ENCODE measurements around the gene NELFE. TPM values are rescaled to one million over a fixed set of nuclear protein-coding genes. Genes with fewer than 3 reads are reported as not detected.

NELFE gene
- total RNA-seq, 1 experiment from 2014 or later = 134 TPM

DNA sequence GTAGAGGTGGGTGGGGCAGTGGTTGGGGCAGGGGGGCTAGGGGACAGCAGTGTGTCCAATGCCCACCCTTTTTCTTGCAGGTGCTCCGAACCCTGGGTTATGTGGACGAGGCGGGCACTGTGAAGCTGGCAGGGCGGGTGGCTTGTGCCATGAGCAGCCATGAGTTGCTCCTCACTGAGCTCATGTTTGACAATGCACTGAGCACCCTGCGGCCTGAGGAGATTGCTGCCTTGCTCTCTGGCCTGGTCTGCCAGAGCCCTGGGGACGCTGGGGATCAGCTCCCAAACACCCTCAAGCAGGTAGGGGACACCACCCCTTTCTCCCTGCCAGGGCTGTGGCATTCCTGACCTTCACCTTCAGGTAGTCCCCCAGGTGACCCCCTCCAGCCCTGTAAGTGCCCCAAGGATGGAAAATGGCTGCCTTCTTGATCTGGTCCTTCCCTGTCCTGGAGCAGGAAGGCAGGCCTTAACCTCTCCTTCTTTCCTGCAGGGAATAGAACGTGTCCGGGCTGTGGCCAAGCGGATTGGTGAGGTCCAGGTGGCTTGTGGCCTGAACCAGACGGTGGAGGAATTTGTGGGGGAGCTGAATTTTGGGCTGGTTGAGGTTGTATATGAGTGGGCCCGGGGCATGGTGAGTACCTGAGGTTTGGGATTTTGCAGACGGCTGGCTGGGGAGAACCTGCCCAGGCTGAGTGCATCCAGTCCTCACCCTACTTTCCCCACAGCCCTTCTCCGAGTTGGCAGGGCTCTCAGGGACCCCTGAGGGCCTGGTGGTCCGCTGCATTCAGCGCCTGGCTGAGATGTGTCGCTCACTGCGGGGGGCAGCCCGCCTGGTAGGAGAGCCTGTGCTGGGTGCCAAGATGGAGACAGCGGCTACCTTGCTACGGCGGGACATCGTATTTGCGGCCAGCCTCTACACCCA, 10.3 kb upstream of the NELFE start:
- Histone ChIP-seq H3K4me3 (no peak overlapping the region), H3K9me3 (replicated peaks) (no peaks in the 10 kb centered on the region), H3K36me3 (peaks cover 78% of the 10 kb centered on the region), H3K27me3 (replicated peaks) (no peaks in the 10 kb centered on the region), H3K27ac (no peak overlapping the region), H3K4me1 (replicated peaks) (peaks cover 23% of the 10 kb centered on the region)
- DNase-seq (ENCODE audit: low read depth in 1 of 2, low spot score in 2 of 2) = no peak

DNA sequence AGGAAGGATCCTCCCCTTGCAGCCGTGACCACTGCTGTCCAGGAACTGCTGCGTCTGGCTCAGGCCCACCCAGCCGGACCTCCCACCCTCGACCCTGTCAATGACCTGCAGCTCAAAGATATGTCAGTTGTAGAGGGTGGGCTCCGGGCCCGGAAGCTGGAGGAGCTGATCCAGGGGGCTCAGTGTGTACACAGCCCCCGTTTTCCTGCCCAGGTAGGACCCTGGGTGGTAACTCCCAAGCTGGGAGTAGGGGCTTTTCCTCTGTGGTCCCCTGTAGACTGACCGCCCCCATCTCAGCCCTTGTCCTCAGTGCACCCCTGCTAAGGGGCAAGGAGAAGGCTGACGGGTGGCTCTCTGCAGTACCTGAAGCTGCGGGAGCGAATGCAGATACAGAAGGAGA, 9.6 kb upstream of the NELFE start:
- Histone ChIP-seq H3K4me1 (replicated peaks) (peaks cover 20% of the 10 kb centered on the region), H3K36me3 (peaks cover 85% of the 10 kb centered on the region), H3K9me3 (replicated peaks) (no peaks in the 10 kb centered on the region), H3K4me3 (no peak overlapping the region), H3K27me3 (replicated peaks) (no peaks in the 10 kb centered on the region), H3K27ac (no peak overlapping the region)
- no peak for DNase-seq (ENCODE audit: low read depth in 1 of 2, low spot score in 2 of 2)

DNA sequence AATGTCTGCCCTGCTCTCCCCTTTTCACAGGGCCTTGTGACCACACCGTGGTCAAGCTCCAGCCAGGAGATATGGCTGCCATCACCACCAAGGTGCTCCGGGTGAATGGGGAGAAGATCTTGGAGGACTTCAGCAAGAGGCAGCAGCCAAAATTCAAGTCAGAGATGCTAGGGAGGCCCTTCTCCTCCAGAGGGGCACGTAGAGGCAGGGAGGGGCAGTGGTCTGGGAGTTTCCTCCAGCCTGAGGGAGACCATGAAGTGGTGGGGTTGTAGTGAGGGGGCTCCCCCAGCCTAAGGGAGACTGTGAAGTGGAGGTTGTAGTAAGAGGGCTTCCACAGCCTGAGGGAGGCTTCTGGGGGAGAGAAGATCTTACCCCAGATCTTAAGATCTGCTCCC, 9.2 kb upstream of the NELFE start:
- H3K27ac ChIP-seq = no peak overlapping the region
- peaks cover 89% of the 10 kb centered on the region for H3K36me3 ChIP-seq
- peaks cover 16% of the 10 kb centered on the region for H3K4me1 ChIP-seq (replicated peaks)
- no peaks in the 10 kb centered on the region for H3K9me3 ChIP-seq (replicated peaks)
- no peaks in the 10 kb centered on the region for H3K27me3 ChIP-seq (replicated peaks)
- H3K4me3 ChIP-seq = no peak overlapping the region
- DNase-seq (ENCODE audit: low read depth in 1 of 2, low spot score in 2 of 2) = no peak

DNA sequence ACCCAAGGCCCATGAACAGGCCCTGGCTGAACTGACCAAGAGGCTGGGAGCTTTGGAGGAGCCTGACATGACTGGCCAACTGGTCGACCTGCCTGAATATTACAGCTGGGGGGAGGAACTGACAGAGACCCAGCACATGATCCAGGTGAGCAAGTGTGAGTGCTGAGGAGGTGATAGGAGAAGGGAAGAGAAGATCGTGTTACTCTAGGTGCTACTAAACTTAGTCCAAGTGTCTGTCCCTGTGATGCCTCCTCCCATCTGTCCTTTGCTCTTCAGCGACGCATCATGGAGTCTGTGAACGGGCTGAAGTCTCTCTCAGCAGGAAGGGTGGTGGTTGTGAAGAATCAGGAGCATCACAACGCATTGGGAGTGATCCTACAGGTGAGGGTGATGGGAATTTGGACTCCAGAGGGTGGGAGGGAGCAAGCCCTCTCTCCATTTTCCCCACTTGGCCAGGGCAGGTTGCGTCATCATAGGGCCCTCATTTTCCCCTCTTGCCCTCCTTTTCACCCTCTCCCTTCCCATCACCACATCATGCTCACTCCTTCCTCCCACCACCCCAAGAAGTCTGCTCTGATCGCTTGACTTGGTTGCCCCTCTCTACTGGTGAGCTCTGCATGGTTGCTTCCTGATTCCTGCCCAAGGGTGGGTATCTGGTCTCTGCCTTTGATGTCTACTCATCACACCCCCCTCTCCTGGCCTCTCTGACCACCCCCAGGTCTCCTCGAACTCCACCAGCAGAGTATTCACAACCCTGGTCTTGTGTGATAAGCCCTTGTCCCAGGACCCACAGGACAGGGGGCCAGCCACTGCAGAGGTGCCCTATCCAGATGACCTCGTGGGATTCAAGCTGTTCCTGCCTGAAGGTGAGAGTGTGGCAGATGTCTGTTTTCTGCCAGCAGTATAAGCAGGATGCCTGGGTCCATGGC, 8.5 kb upstream of the NELFE start:
- Histone ChIP-seq H3K27ac (no peak overlapping the region), H3K36me3 (peaks cover 92% of the 10 kb centered on the region), H3K4me3 (no peak overlapping the region), H3K27me3 (replicated peaks) (no peaks in the 10 kb centered on the region), H3K4me1 (replicated peaks) (peaks cover 15% of the 10 kb centered on the region), H3K9me3 (replicated peaks) (no peaks in the 10 kb centered on the region)
- DNase-seq (ENCODE audit: low read depth in 1 of 2, low spot score in 2 of 2) = no peak

DNA sequence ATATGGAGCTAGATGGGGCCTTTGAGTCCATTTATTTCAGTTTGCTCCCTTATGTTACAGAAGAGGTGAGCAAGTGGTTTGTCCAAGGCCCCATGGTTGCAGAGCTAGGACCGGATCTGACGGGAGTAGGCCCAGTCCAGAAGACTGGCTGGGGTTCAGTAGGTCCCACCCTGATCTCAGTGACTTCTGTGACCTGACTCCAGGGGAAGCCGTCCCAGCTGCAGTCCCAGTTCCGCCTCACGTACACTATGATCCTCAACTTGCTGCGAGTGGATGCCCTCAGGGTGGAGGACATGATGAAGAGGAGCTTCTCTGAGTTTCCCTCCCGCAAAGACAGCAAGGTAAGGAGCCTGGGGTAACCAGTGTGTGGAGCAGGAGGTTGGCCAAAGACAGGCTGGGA, 7.7 kb upstream of the NELFE start:
- Histone ChIP-seq H3K9me3 (replicated peaks) (no peaks in the 10 kb centered on the region), H3K27me3 (replicated peaks) (no peaks in the 10 kb centered on the region), H3K27ac (no peak overlapping the region), H3K4me1 (replicated peaks) (peaks cover 12% of the 10 kb centered on the region), H3K4me3 (no peak overlapping the region), H3K36me3 (peaks cover 97% of the 10 kb centered on the region)
- no peak for DNase-seq (ENCODE audit: low read depth in 1 of 2, low spot score in 2 of 2)

DNA sequence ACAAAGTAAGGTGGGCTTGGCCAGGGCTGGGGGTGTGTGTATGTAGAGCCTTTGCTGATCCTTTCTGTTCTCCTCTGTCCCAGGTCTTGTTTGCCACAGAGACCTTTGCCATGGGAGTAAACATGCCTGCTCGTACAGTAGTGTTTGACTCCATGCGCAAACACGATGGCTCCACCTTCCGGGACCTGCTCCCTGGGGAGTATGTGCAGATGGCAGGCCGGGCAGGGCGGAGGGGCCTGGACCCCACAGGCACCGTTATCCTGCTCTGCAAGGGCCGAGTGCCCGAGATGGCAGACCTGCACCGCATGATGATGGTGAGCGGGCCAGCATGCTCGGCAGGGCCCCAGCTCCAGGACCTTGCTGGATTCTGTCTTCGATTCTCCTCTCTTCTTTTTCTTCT, 6.9 kb upstream of the NELFE start:
- Histone ChIP-seq H3K4me3 (no peak overlapping the region), H3K36me3 (peaks cover 97% of the 10 kb centered on the region)
- no peak for DNase-seq (ENCODE audit: low read depth in 1 of 2, low spot score in 2 of 2)

DNA sequence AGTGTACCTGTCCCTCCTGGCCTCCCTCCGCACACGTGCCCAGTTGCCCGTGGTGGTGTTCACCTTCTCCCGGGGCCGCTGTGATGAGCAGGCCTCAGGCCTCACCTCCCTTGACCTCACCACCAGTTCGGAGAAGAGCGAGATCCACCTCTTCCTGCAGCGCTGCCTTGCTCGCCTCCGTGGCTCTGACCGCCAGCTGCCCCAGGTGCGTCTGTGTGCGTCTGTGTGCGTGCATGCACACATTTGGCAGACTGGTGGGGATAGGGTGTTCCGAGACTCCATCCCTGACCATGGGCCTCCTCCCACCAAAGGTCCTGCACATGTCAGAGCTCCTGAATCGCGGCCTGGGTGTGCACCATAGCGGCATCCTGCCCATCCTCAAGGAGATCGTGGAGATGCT, 5.2 kb upstream of the NELFE start:
- DNase-seq (ENCODE audit: low read depth in 1 of 2, low spot score in 2 of 2) = no peak
- Histone ChIP-seq H3K27ac (no peak overlapping the region), H3K36me3 (peaks cover 83% of the 10 kb centered on the region), H3K27me3 (replicated peaks) (no peaks in the 10 kb centered on the region), H3K9me3 (replicated peaks) (no peaks in the 10 kb centered on the region), H3K4me1 (replicated peaks) (peaks cover 7% of the 10 kb centered on the region), H3K4me3 (no peak overlapping the region)

More for the DNA sequence above, 6.9 kb upstream of the NELFE start:
- Histone ChIP-seq H3K9me3 (replicated peaks) (no peaks in the 10 kb centered on the region), H3K4me1 (replicated peaks) (peaks cover 4% of the 10 kb centered on the region), H3K27me3 (replicated peaks) (no peaks in the 10 kb centered on the region), H3K27ac (no peak overlapping the region)

DNA sequence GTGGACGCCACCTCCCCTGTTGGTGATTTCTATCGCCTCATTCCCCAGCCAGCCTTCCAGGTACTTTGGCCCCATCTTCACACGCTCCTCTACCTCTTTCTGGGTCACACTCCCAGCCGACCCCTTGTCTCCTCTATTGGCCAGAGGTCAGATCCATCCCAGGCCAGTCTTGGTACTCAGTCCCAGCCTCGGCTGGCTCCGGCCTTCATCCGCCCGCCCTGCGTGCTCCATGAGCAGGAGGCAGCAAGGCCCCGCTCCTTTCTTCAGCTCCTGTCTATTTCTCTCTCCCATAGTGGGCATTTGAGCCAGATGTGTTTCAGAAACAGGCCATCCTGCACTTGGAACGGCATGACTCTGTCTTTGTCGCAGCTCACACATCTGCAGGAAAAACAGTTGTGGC, 2.8 kb upstream of the NELFE start:
- peaks cover 69% of the 10 kb centered on the region for H3K36me3 ChIP-seq

DNA sequence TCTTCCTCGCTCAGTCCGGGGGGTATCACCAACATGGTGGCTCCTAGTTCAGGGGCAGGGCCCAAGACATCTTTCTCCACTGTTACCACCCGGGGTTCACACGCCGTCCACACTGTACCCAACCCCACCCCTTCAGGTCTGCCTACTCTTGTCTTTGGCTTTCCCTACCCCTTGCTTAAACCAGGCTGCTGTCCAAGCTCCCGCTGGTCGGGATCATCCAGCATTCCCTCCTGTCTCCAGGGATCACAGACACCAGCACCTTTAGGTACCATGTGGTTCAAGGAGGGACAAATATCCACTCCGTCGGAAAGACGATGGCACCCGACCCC, 395 bp downstream of the NELFE start:
- H3K4me3 ChIP-seq = peak overlapping the region; percentile 58
- H3K27me3 ChIP-seq (replicated peaks) = no peaks in the 10 kb centered on the region
- peaks cover 73% of the 10 kb centered on the region for H3K36me3 ChIP-seq
- peak overlapping the region; percentile 38 for H3K27ac ChIP-seq
- DNase-seq (ENCODE audit: low read depth in 1 of 2, low spot score in 2 of 2) = peak in 1 of 2 experiments; percentile 38
- H3K9me3 ChIP-seq (replicated peaks) = no peaks in the 10 kb centered on the region
- H3K4me1 ChIP-seq (replicated peaks) = peaks cover 19% of the 10 kb centered on the region

More for the DNA sequence above, 2.8 kb upstream of the NELFE start:
- no peak overlapping the region for H3K4me3 ChIP-seq
- no peak for DNase-seq (ENCODE audit: low read depth in 1 of 2, low spot score in 2 of 2)
- peaks cover 19% of the 10 kb centered on the region for H3K4me1 ChIP-seq (replicated peaks)
- H3K27me3 ChIP-seq (replicated peaks) = no peaks in the 10 kb centered on the region
- H3K27ac ChIP-seq = no peak overlapping the region
- H3K9me3 ChIP-seq (replicated peaks) = no peaks in the 10 kb centered on the region

DNA sequence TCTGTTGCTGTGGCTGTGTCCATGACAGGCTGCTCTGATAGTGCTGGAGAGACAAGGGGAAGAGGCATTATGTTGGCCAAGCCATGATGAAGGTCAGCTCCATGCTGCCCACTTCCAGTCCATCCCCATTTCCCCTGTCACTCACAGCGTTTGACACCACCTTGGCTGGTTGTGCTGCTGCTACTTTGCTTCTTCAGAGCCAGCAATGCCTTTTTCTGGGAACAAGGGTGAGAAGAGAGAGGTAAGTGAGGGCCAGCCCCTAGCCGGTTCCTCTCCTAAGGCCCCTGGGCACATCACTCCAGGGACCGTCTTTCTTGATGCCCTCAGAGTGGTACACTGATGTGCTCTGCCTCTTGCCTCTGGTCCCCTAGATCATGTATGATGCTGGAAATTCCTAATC, 2.0 kb downstream of the NELFE start:
- no peaks in the 10 kb centered on the region for H3K27me3 ChIP-seq (replicated peaks)
- no peak for DNase-seq (ENCODE audit: low read depth in 1 of 2, low spot score in 2 of 2)
- H3K9me3 ChIP-seq (replicated peaks) = no peaks in the 10 kb centered on the region
- no peak overlapping the region for H3K4me3 ChIP-seq
- H3K4me1 ChIP-seq (replicated peaks) = peaks cover 19% of the 10 kb centered on the region
- no peak overlapping the region for H3K27ac ChIP-seq
- H3K36me3 ChIP-seq = peaks cover 73% of the 10 kb centered on the region

DNA sequence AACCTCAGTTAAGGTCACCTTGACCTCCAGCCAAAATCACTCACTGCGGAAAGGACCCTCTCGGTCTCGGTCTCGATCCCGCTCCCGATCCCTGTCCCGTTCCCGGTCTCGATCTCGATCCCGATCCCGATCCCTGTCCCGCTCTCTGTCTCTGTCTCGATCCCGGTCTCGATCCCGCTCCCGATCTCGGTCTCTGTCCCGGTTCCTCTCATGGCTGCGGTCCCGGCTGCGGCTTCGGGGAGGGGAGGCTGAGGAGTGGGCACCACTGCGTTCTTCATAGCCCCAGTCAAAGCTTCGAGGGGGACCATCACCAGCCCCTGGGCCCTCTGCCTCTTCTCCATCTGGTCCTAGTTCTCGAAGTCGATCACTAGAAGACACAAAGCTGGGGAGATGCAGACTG, 4.3 kb downstream of the NELFE start:
- no peaks in the 10 kb centered on the region for H3K27me3 ChIP-seq (replicated peaks)
- no peaks in the 10 kb centered on the region for H3K9me3 ChIP-seq (replicated peaks)
- H3K36me3 ChIP-seq = peaks cover 69% of the 10 kb centered on the region
- H3K4me3 ChIP-seq = no peak overlapping the region
- H3K27ac ChIP-seq = no peak overlapping the region
- no peak for DNase-seq (ENCODE audit: low read depth in 1 of 2, low spot score in 2 of 2)
- H3K4me1 ChIP-seq (replicated peaks) = peaks cover 15% of the 10 kb centered on the region

DNA sequence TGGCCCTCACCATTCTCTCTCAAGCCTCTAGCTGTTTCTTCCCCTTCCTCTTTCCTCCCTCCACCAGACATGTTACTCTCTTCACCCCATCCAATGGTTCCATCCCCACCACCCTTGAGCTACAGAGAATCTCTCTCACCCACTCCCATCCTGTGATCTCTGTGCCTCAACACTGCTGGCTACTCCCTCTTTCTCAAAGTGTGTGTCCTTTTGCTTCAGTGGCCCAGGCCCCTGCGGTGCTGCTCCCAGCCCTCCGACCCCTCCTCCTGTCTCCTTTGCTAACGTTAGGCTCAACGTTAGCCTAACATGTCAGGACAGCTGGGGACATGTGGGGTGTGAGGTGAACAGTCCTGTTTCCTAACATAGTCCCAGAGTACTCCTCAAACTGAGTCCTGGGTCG, 5.9 kb downstream of the NELFE start:
- Histone ChIP-seq H3K4me3 (no peak overlapping the region), H3K27me3 (replicated peaks) (no peaks in the 10 kb centered on the region), H3K36me3 (peaks cover 69% of the 10 kb centered on the region), H3K27ac (no peak overlapping the region), H3K9me3 (replicated peaks) (no peaks in the 10 kb centered on the region), H3K4me1 (replicated peaks) (peaks cover 9% of the 10 kb centered on the region)
- no peak for DNase-seq (ENCODE audit: low read depth in 1 of 2, low spot score in 2 of 2)

DNA sequence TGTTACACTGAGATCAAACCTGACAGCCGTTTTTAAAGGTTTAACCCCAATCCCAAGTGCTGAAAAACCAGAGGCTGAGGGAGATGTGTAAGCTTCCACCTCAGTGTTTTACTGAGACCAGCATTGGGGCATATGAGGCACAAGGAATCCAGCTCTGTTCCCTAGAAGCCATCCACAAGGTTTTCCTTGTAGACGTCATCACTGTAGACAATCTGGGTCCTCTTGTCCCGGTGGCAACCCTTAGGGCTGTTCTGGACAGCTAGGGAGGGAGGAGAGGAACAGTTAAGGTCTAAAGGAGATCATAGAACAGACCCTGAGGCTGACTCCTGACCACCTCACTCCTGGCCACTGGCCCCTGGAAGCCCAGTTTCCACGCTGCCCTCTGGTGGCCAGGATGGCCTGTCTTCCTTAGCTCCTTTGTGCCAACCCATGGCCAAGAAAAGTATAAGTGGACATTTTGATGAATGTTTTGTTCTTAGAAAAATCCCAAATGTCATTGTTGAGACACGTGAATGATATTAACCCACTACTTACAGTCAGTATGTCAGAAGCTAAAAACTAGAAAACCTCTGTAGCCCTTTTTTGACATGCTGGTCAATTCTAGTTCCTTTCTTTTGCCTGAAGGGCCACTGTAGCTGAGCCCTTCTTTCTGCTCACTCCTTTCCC, 6.5 kb downstream of the NELFE start:
- peak; percentile 55 to 74 for DNase-seq (ENCODE audit: low read depth in 1 of 2, low spot score in 2 of 2)
- no peaks in the 10 kb centered on the region for H3K9me3 ChIP-seq (replicated peaks)
- peaks cover 66% of the 10 kb centered on the region for H3K36me3 ChIP-seq
- H3K27ac ChIP-seq = no peak overlapping the region
- peaks cover 3% of the 10 kb centered on the region for H3K4me1 ChIP-seq (replicated peaks)
- H3K4me3 ChIP-seq = no peak overlapping the region
- no peaks in the 10 kb centered on the region for H3K27me3 ChIP-seq (replicated peaks)

Data from SJSA1 (cell line).